Right lobe of liver (tissue), 6 donors: ENCODE measurements around the gene SNTB2. TPM values are rescaled to one million over a fixed set of nuclear protein-coding genes. Genes with fewer than 3 reads are reported as not detected.

Source experiments
- ATAC-seq, 4 donors: fragments of 200-7000 bp; cut with Tn5 transposase; one replicate each; pipeline ENCODE4 v1.9.1; 2020; ENCODE audit warnings: mild to moderate bottlenecking in 4 of 4, moderate library complexity in 4 of 4
- DNase-seq, 3 donors: peaks; one replicate each; pipeline ENCODE4 v3.0.0-alpha.2; 2020
- H3K27ac ChIP-seq, 3 donors: fragments of 200-600 bp; one replicate each; pipeline ENCODE4 v1.8.0; 2022
- H3K27me3 ChIP-seq, 2 donors: fragments of 200-600 bp; one replicate each; pipeline ENCODE4 v1.8.0; 2022
- H3K36me3 ChIP-seq, 4 donors: fragments of 200-600 bp; sonication (generic) in 1 of 4; one replicate each; pipeline versions ENCODE4 v1.5.1 to v1.8.0; 2017 to 2022; ENCODE audit warnings: control low read depth in 1 of 4
- H3K4me1 ChIP-seq, 4 donors: fragments of 200-600 bp; sonication (generic) in 1 of 4; one replicate each; pipeline versions ENCODE4 v1.5.1 to v1.8.0; 2017 to 2022; ENCODE audit warnings: control low read depth in 1 of 4
- H3K4me3 ChIP-seq, 3 donors: fragments of 200-600 bp; one replicate each; pipeline ENCODE4 v1.8.0; 2022
- H3K9me3 ChIP-seq, 4 donors: fragments of 200-600 bp; sonication (generic) in 1 of 4; one replicate each; pipeline versions ENCODE4 v1.5.1 to v1.8.0; 2017 to 2022; ENCODE audit warnings: control low read depth in 1 of 4
- CTCF ChIP-seq, 4 donors: fragments of 200-600 bp in 3 of 4; fragments of 450-650 bp in 1 of 4; IDR thresholded peaks; one replicate each; pipeline versions ENCODE4 v1.5.1 to v1.8.0; 2016 to 2022; ENCODE audit warnings: antibody characterized with exemption in 4 of 4, mild to moderate bottlenecking in 2 of 4
- POLR2A ChIP-seq: fragments of 450-650 bp; IDR thresholded peaks from one replicate; pipeline ENCODE4 v1.6.1; 2017; ENCODE audit warnings: antibody characterized with exemption, mild to moderate bottlenecking
- WGBS: methylation state at CpG from one replicate; pipeline ENCODE4 v1.1.6; 2018; ENCODE audit warnings: low coverage, low lambda C conversion rate; ENCODE audit not compliant: insufficient coverage; ENCODE audit errors: missing lambda C conversion rate; 5-methylcytosine and 5-hydroxymethylcytosine counted together
- intact Hi-C, 2 donors: fragments of 100-400 bp; cut with DNase I; formaldehyde crosslinking; loops; one replicate each; pipeline versions ENCODE4 v1.11.2 to v1.14.1; 2022
- total RNA-seq, 6 experiments: library from RNA; depleted of rRNA in 2 of 6; stranded (reverse); fragments of >200 nt in 2 of 6; fragmentation: NEBNext Ultra II Directional in 3 of 6; extraction: Animal tissue kit (Norgen Biotek cat#: 25700) in 3 of 6; gene quantifications; one replicate each; pipeline versions ENCODE4 v1.1.0 to v1.2.4, GENCODE V29; 2016 to 2023
- donor health status: DM: no; HTN: yes; CAD: no.
- donor health status: DM: no; HTN: no; CAD: no.
- donor health status: DM: no; HTN: no; CAD: no.
- donor health status: DM: no; HTN: yes; CAD: no.
- donor health status: DM: no; HTN: yes; CAD: no.

SNTB2 gene
- total RNA-seq, 6 experiments from 2014 or later, result 7.5 to 13.9 (median 10.6) TPM

GRCh38 chr16:69314534-69314933 lies 127.6 kb downstream of the SNTB2 start:
- Histone ChIP-seq H3K27me3 (no peaks in the 10 kb centered on the region), H3K36me3 (peaks cover 0 to 30% (median 16%) of the 10 kb centered on the region in 4 donors), H3K4me3 (no peak overlapping the region), H3K4me1 (peaks cover 0 to 66% (median 24%) of the 10 kb centered on the region in 4 donors), H3K9me3 (no peaks in the 10 kb centered on the region), H3K27ac (peak overlapping the region; percentile 69 to 97 (median 88))
- DNase-seq (peak in 2 of 3 donors; percentile 43 to 46), ATAC-seq (no peak)
- no peak for TF ChIP-seq CTCF (IDR thresholded peaks at IDR 0.05)
- no peak for TF ChIP-seq POLR2A
- WGBS, result 45% methylated on average over 7 of the region's 11 CpGs
- intact Hi-C loops, result no loop called here

- DNase-seq, result peak; percentile 70 to 82 (median 72)
These were observed 128.7 kb downstream of the SNTB2 start for GRCh38 chr16:69315486-69316311.

GRCh38 chr16:69316595-69317034 lies 129.7 kb downstream of the SNTB2 start:
- DNase-seq (peak; percentile 83 to 93 (median 91)), ATAC-seq (peak; percentile 77 to 82 (median 78))
- H3K27ac ChIP-seq, result peak overlapping the region; percentile 69 to 97 (median 88)
- TF ChIP-seq CTCF (IDR thresholded peaks at IDR 0.05) (no peak), POLR2A (no peak)
- no peaks in the 10 kb centered on the region for H3K9me3 ChIP-seq
- peaks cover 0 to 51% (median 33%) of the 10 kb centered on the region in 4 donors for H3K36me3 ChIP-seq
- no peak overlapping the region for H3K4me3 ChIP-seq
- H3K4me1 ChIP-seq, result peaks cover 0 to 66% (median 24%) of the 10 kb centered on the region in 4 donors
- intact Hi-C loops, result no loop called here
- H3K27me3 ChIP-seq, result no peaks in the 10 kb centered on the region
- WGBS, result 42% methylated on average over 5 of the region's 17 CpGs

More at GRCh38 chr16:69315486-69316311, 128.7 kb downstream of the SNTB2 start:
- Histone ChIP-seq H3K4me3 (no peak overlapping the region), H3K9me3 (no peaks in the 10 kb centered on the region), H3K36me3 (peaks cover 0 to 42% (median 26%) of the 10 kb centered on the region in 4 donors), H3K4me1 (peaks cover 0 to 66% (median 24%) of the 10 kb centered on the region in 4 donors), H3K27ac (peak overlapping the region; percentile 69 to 97 (median 88)), H3K27me3 (no peaks in the 10 kb centered on the region)
- WGBS, result 25% methylated on average over 7 of the region's 30 CpGs
- intact Hi-C loops, result no loop called here
- peak; percentile 2 to 45 (median 37) for ATAC-seq
- TF ChIP-seq CTCF (IDR thresholded peaks at IDR 0.05) (no peak), POLR2A (no peak)

- no peak for ATAC-seq
- intact Hi-C loops, result no loop called here
- no peak for TF ChIP-seq CTCF (IDR thresholded peaks at IDR 0.05)
- no peak for TF ChIP-seq POLR2A
- no peaks in the 10 kb centered on the region for H3K27me3 ChIP-seq
- no peak overlapping the region for H3K4me3 ChIP-seq
- H3K9me3 ChIP-seq, result no peaks in the 10 kb centered on the region
- DNase-seq, result peak in 1 of 3 donors; percentile 45
- 93% methylated on average over 18 of the region's 30 CpGs for WGBS
- peaks cover 0 to 64% (median 22%) of the 10 kb centered on the region in 4 donors for H3K4me1 ChIP-seq
- H3K36me3 ChIP-seq, result peaks cover 0 to 68% (median 37%) of the 10 kb centered on the region in 4 donors
- peak overlapping the region in 2 of 3 donors; percentile 16 to 97 for H3K27ac ChIP-seq
These were observed 131.4 kb downstream of the SNTB2 start for GRCh38 chr16:69318177-69318910.
